HG02798 (cell line): ENCODE measurements around the gene SGMS1.
A peak's percentile ranks its signal among the peaks of the same experiment; 100 is the strongest.
"Not testable (repeated sequence)": the region's sequence is repeated elsewhere in the genome, so short reads cannot be mapped to it uniquely, and the experiment has no call there.

ENCODE experiments used
- ATAC-seq: cut with Tn5 transposase; IDR thresholded peaks from one replicate; pipeline ENCODE4 v1.9.1; 2021; ENCODE audit warnings: mild to moderate bottlenecking; ENCODE audit not compliant: unreplicated experiment, poor library complexity

SGMS1 gene

GRCh38 chr10:50623663-50624412, at the start of gene SGMS1:
Gene SGMS1 (minus strand): TSS chr10:50623956. CDS start chr10:50344114, 279,842 bp downstream.
- ATAC-seq, result peak; percentile 34

GRCh38 chr10:50672152-50672551, 48.4 kb upstream of the SGMS1 start:
- ATAC-seq, result not testable (repeated sequence)

- ATAC-seq, result not testable (repeated sequence)
Observed at GRCh38 chr10:50671645-50672044, 47.9 kb upstream of the SGMS1 start.

- not testable (repeated sequence) for ATAC-seq
Observed at GRCh38 chr10:50669957-50670356, 46.2 kb upstream of the SGMS1 start.

GRCh38 chr10:50667353-50667752, 43.6 kb upstream of the SGMS1 start:
- not testable (repeated sequence) for ATAC-seq

- not testable (repeated sequence) for ATAC-seq
Observed at GRCh38 chr10:50662420-50662819, 38.7 kb upstream of the SGMS1 start.

- not testable (repeated sequence) for ATAC-seq
Observed at GRCh38 chr10:50661563-50661962, 37.8 kb upstream of the SGMS1 start.

GRCh38 chr10:50659865-50660730, 36.3 kb upstream of the SGMS1 start:
- ATAC-seq, result peak; percentile 99

GRCh38 chr10:50659016-50659864, 35.5 kb upstream of the SGMS1 start:
- ATAC-seq, result not testable (repeated sequence)

- no peak for ATAC-seq
Observed at GRCh38 chr10:50658165-50658564, 34.4 kb upstream of the SGMS1 start.

GRCh38 chr10:50653758-50654157, 30.0 kb upstream of the SGMS1 start:
- ATAC-seq, result no peak

GRCh38 chr10:50653142-50653541, 29.4 kb upstream of the SGMS1 start:
- ATAC-seq, result peak; percentile 35

GRCh38 chr10:50651808-50652207, 28.1 kb upstream of the SGMS1 start:
- no peak for ATAC-seq

GRCh38 chr10:50650481-50650880, 26.7 kb upstream of the SGMS1 start:
- ATAC-seq, result no peak

- no peak for ATAC-seq
Observed at GRCh38 chr10:50648935-50649227, 25.1 kb upstream of the SGMS1 start.

- peak; percentile 83 for ATAC-seq
Observed at GRCh38 chr10:50648089-50648934, 24.6 kb upstream of the SGMS1 start.

GRCh38 chr10:50647350-50647749, 23.6 kb upstream of the SGMS1 start:
- ATAC-seq, result not testable (repeated sequence)

GRCh38 chr10:50645236-50645635, 21.5 kb upstream of the SGMS1 start:
- ATAC-seq, result no peak

- ATAC-seq, result no peak
Observed at GRCh38 chr10:50641626-50642025, 17.9 kb upstream of the SGMS1 start.

GRCh38 chr10:50640238-50640637, 16.5 kb upstream of the SGMS1 start:
- ATAC-seq, result no peak
